Measurements from ENCODE around the gene GSN. TPM values are rescaled to one million over a fixed set of nuclear protein-coding genes. Genes with fewer than 3 reads are reported as not detected.

The GSN gene
- total RNA-seq, 4 donors from 2014 or later: 2,362 to 3,466 (median 3,146) TPM

GRCh38 chr9:121364886-121365285 lies 96.9 kb downstream of the GSN start:
- Histone ChIP-seq H3K27me3 (no peaks in the 10 kb centered on the region), H3K27ac (peak overlapping the region; percentile 88 to 98 (median 96)), H3K9me3 (no peaks in the 10 kb centered on the region), H3K36me3 (peaks cover 0 to 6% of the 10 kb centered on the region in 2 donors), H3K4me1 (peaks cover 50 to 89% (median 60%) of the 10 kb centered on the region in 3 donors), H3K4me3 (peak overlapping the region in 1 of 2 donors; percentile 4)
- ATAC-seq: no peak
- TF ChIP-seq, protein P1, sequence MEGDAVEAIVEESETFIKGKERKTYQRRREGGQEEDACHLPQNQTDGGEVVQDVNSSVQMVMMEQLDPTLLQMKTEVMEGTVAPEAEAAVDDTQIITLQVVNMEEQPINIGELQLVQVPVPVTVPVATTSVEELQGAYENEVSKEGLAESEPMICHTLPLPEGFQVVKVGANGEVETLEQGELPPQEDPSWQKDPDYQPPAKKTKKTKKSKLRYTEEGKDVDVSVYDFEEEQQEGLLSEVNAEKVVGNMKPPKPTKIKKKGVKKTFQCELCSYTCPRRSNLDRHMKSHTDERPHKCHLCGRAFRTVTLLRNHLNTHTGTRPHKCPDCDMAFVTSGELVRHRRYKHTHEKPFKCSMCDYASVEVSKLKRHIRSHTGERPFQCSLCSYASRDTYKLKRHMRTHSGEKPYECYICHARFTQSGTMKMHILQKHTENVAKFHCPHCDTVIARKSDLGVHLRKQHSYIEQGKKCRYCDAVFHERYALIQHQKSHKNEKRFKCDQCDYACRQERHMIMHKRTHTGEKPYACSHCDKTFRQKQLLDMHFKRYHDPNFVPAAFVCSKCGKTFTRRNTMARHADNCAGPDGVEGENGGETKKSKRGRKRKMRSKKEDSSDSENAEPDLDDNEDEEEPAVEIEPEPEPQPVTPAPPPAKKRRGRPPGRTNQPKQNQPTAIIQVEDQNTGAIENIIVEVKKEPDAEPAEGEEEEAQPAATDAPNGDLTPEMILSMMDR (IDR thresholded peaks at IDR 0.05): no peak
- TF ChIP-seq POLR2AphosphoS5 (IDR thresholded peaks at IDR 0.05) (no peak), POLR2A (IDR thresholded peaks at IDR 0.05) (no peak), EP300 (IDR thresholded peaks at IDR 0.05) (no peak)

- ATAC-seq: no peak
- 24 to 36% methylated on average over 1 to 2 of the region's 2 CpGs for WGBS, 2 donors (ENCODE audit: low coverage in 1 of 2)
- H3K9me3 ChIP-seq: no peaks in the 10 kb centered on the region
- H3K36me3 ChIP-seq: peaks cover 0 to 6% of the 10 kb centered on the region in 2 donors
- peak overlapping the region; percentile 5 to 78 for H3K4me3 ChIP-seq
- peak overlapping the region; percentile 18 to 98 (median 96) for H3K27ac ChIP-seq
- peaks cover 45 to 86% (median 55%) of the 10 kb centered on the region in 3 donors for H3K4me1 ChIP-seq
- TF ChIP-seq, protein P1 (IDR thresholded peaks at IDR 0.05): no peak
- TF ChIP-seq POLR2A (IDR thresholded peaks at IDR 0.05) (no peak), POLR2AphosphoS5 (IDR thresholded peaks at IDR 0.05) (no peak), EP300 (IDR thresholded peaks at IDR 0.05) (no peak)
- H3K27me3 ChIP-seq: no peaks in the 10 kb centered on the region
Measured at GRCh38 chr9:121365564-121365963, 97.6 kb downstream of the GSN start.

DNA sequence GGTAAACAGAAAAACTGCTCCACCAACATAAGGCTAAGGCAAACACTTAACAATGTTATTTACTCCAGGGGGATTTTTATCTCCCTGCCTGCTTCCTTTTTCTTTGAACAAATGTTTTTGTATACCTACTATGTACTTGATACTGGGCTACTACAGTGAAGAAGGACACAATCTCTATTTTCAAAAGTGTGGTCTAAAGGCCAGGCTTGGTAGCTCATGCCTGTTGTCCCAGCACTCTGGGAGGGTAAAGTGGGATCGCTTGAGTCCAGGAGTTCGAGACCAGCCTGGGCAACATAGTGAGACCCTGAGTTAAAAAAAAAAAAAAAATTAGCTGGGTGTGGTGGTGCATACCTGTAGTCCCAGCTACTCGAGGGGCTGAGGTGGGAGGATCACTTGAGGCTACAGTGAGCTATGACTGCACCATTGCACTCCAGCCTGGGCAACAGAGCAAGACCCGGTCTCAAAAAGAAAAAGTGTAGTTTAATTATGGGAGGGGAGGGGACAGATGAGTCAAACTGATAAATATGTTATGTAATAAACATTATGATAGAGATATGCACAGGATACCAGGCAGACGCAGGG lies 98.7 kb downstream of the GSN start:
- H3K27ac ChIP-seq: peak overlapping the region; percentile 94 to 98 (median 97)
- H3K4me1 ChIP-seq: peaks cover 37 to 86% (median 45%) of the 10 kb centered on the region in 3 donors
- H3K4me3 ChIP-seq: peak overlapping the region; percentile 75 to 78
- WGBS, 2 donors (ENCODE audit: low coverage in 1 of 2): 59 to 61% methylated on average over 2 to 5 of the region's 5 CpGs
- H3K36me3 ChIP-seq: peaks cover 0 to 6% of the 10 kb centered on the region in 2 donors
- TF ChIP-seq POLR2AphosphoS5 (IDR thresholded peaks at IDR 0.05) (no peak), POLR2A (IDR thresholded peaks at IDR 0.05) (no peak), EP300 (IDR thresholded peaks at IDR 0.05) (no peak)
- TF ChIP-seq, protein P1 (IDR thresholded peaks at IDR 0.05): no peak
- ATAC-seq: no peak
- no peaks in the 10 kb centered on the region for H3K27me3 ChIP-seq
- no peaks in the 10 kb centered on the region for H3K9me3 ChIP-seq

- Histone ChIP-seq H3K9me3 (no peaks in the 10 kb centered on the region), H3K4me1 (peaks cover 35 to 86% (median 37%) of the 10 kb centered on the region in 3 donors), H3K27ac (peak overlapping the region; percentile 94 to 98 (median 97)), H3K36me3 (peaks cover 0 to 6% of the 10 kb centered on the region in 2 donors), H3K27me3 (no peaks in the 10 kb centered on the region), H3K4me3 (peak overlapping the region; percentile 75 to 78)
- ATAC-seq: no peak
- TF ChIP-seq POLR2AphosphoS5 (IDR thresholded peaks at IDR 0.05): peak; percentile 49
- TF ChIP-seq EP300 (IDR thresholded peaks at IDR 0.05): no peak
- WGBS, 2 donors (ENCODE audit: low coverage in 1 of 2): 9 to 35% methylated on average over 4 of the region's 4 CpGs
Measured at GRCh38 chr9:121367306-121368137, 99.6 kb downstream of the GSN start.

- H3K27ac ChIP-seq: peak overlapping the region; percentile 94 to 98 (median 97)
- H3K4me3 ChIP-seq: peak overlapping the region; percentile 75 to 78
- no peak for ATAC-seq
- no peaks in the 10 kb centered on the region for H3K9me3 ChIP-seq
- 10 to 17% methylated on average over 1 of the region's 1 CpG for WGBS, 2 donors (ENCODE audit: low coverage in 1 of 2)
- peaks cover 31 to 86% (median 34%) of the 10 kb centered on the region in 3 donors for H3K4me1 ChIP-seq
- H3K36me3 ChIP-seq: peaks cover 0 to 6% of the 10 kb centered on the region in 2 donors
- no peak for TF ChIP-seq EP300 (IDR thresholded peaks at IDR 0.05)
- TF ChIP-seq POLR2AphosphoS5 (IDR thresholded peaks at IDR 0.05): no peak
- TF ChIP-seq, protein P1 (IDR thresholded peaks at IDR 0.05): no peak
- no peak for TF ChIP-seq POLR2A (IDR thresholded peaks at IDR 0.05)
- H3K27me3 ChIP-seq: no peaks in the 10 kb centered on the region
Measured at GRCh38 chr9:121368138-121368522, 100.2 kb downstream of the GSN start.

Data from gastroesophageal sphincter (tissue), 4 donors.